HG02798 (cell line): Measurements from ENCODE around the gene OR5AR1.
"Not testable (repeated sequence)": the region's sequence is repeated elsewhere in the genome, so short reads cannot be mapped to it uniquely, and the experiment has no call there.

Source experiments
- ATAC-seq: cut with Tn5 transposase; IDR thresholded peaks from one replicate; pipeline ENCODE4 v1.9.1; 2021; ENCODE audit warnings: mild to moderate bottlenecking; ENCODE audit not compliant: unreplicated experiment, poor library complexity

The OR5AR1 gene

GRCh38 chr11:56663386-56663785, at the start of gene OR5AR1:
OR5AR1 (plus strand) TSS chr11:56663686; CDS start chr11:56663686, 0 bp downstream.
- no peak for ATAC-seq

- ATAC-seq, result no peak
Measured at GRCh38 chr11:56624661-56625110, 38.8 kb upstream of the OR5AR1 start.

- ATAC-seq, result no peak
Measured at GRCh38 chr11:56625946-56626345, 37.5 kb upstream of the OR5AR1 start.

- no peak for ATAC-seq
Measured at GRCh38 chr11:56632329-56632728, 31.2 kb upstream of the OR5AR1 start.

GRCh38 chr11:56636861-56637260, 26.6 kb upstream of the OR5AR1 start:
- no peak for ATAC-seq

GRCh38 chr11:56637500-56637899, 26.0 kb upstream of the OR5AR1 start:
- no peak for ATAC-seq

- no peak for ATAC-seq
Measured at GRCh38 chr11:56642339-56642738, 21.1 kb upstream of the OR5AR1 start, which contains the start of gene OR5AP2. OR5AP2 (minus strand) TSS chr11:56642439; CDS start chr11:56642439, 0 bp downstream.

- no peak for ATAC-seq
Measured at GRCh38 chr11:56659755-56660154, 3.7 kb upstream of the OR5AR1 start.

GRCh38 chr11:56670984-56671383, 7.5 kb downstream of the OR5AR1 start:
- no peak for ATAC-seq

GRCh38 chr11:56688554-56689100, 25.1 kb downstream of the OR5AR1 start:
- ATAC-seq, result no peak

GRCh38 chr11:56691179-56691578, 27.7 kb downstream of the OR5AR1 start:
- ATAC-seq, result not testable (repeated sequence)

- ATAC-seq, result no peak
Measured at GRCh38 chr11:56693428-56693827, 29.9 kb downstream of the OR5AR1 start.

GRCh38 chr11:56698795-56699194, 35.3 kb downstream of the OR5AR1 start, which contains the start of gene OR9G1:
OR9G1 (plus strand) TSS chr11:56699095; CDS start chr11:56700388, 1,293 bp downstream.
- ATAC-seq, result no peak

GRCh38 chr11:56700242-56700913, 36.9 kb downstream of the OR5AR1 start:
- ATAC-seq, result no peak

- no peak for ATAC-seq
Measured at GRCh38 chr11:56700914-56701485, 37.5 kb downstream of the OR5AR1 start.

GRCh38 chr11:56705784-56706396, 42.4 kb downstream of the OR5AR1 start:
- ATAC-seq, result no peak

- no peak for ATAC-seq
Measured at GRCh38 chr11:56706486-56706885, 43.0 kb downstream of the OR5AR1 start.

GRCh38 chr11:56714206-56714605, 50.7 kb downstream of the OR5AR1 start:
- no peak for ATAC-seq
